ENCODE data around the gene ITSN2.

DNA sequence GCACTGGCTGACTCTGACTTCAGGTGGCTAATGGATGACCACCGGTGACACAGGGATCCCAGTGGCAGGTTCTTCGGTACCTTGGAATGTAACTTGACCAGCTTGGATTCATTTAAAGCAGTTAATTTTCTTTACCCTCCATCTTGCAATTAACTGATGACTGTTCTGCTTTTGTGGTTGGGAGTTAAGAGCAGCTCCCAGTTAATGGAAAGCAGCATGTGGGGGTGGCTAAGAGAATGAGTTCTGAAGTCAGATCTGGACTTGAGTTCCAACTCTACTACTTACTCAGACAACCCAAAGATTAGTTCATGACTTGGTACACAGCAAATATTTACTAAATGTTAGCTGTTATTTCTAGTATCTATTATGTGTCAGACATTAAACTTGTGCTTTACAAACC is 127.0 kb downstream of the ITSN2 start:
- TF ChIP-seq, protein P1, sequence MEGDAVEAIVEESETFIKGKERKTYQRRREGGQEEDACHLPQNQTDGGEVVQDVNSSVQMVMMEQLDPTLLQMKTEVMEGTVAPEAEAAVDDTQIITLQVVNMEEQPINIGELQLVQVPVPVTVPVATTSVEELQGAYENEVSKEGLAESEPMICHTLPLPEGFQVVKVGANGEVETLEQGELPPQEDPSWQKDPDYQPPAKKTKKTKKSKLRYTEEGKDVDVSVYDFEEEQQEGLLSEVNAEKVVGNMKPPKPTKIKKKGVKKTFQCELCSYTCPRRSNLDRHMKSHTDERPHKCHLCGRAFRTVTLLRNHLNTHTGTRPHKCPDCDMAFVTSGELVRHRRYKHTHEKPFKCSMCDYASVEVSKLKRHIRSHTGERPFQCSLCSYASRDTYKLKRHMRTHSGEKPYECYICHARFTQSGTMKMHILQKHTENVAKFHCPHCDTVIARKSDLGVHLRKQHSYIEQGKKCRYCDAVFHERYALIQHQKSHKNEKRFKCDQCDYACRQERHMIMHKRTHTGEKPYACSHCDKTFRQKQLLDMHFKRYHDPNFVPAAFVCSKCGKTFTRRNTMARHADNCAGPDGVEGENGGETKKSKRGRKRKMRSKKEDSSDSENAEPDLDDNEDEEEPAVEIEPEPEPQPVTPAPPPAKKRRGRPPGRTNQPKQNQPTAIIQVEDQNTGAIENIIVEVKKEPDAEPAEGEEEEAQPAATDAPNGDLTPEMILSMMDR (IDR thresholded peaks at IDR 0.05 in 4 of 5, conservative IDR thresholded peaks at IDR 0.05 in 1 of 5) = no peak
- no peak for TF ChIP-seq POLR2A (IDR thresholded peaks at IDR 0.05)
